Skeletal muscle satellite cell (primary cell): ENCODE results near the gene GPR63.

Experiments used
- H3K27me3 ChIP-seq: 2 replicates; pipeline ENCODE4 v1.7.0; 2013; ENCODE audit warnings: low read length; ENCODE audit not compliant: control insufficient read depth, insufficient read depth
- H3K36me3 ChIP-seq: 2 replicates; pipeline ENCODE4 v1.7.0; 2013; ENCODE audit warnings: mild to moderate bottlenecking, control low read depth, low read length; ENCODE audit not compliant: insufficient read depth
- H3K4me1 ChIP-seq: 2 replicates; pipeline ENCODE4 v1.7.0; 2013; ENCODE audit warnings: low read length; ENCODE audit not compliant: control insufficient read depth, insufficient read depth
- H3K4me2 ChIP-seq: 2 replicates; pipeline ENCODE4 v1.7.0; 2013; ENCODE audit warnings: mild to moderate bottlenecking, low read length
- H3K4me3 ChIP-seq: 2 replicates; pipeline ENCODE4 v1.7.0; 2013; ENCODE audit warnings: low read length
- H3K9ac ChIP-seq: 2 replicates; pipeline ENCODE4 v1.7.0; 2013; ENCODE audit warnings: mild to moderate bottlenecking, low read depth, low read length, moderate library complexity
- H3K9me3 ChIP-seq: replicated peaks from 2 replicates; pipeline ENCODE4 v1.7.0; 2013; ENCODE audit warnings: mild to moderate bottlenecking, control low read depth, low read length

The GPR63 gene

DNA sequence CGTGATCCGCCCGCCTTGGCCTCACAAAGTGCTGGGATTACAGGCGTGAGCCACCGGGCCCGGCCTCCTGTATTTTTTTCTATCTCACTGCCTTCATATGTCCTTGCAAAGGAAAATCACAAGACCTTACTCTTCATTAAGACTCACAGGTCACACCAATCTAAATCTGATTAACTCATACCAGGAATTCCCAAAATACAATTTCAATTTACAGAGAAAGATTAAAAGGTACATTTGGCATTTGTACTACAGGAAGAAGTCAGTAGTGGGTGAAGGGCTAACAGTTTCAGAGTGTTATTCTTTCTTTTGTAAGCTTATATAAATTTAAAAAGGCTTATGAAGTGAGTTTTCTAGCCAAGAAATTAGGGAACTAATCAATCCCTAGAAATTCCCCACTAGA, 87.4 kb downstream of the GPR63 start:
- no peak overlapping the region for H3K4me2 ChIP-seq
- H3K4me1 ChIP-seq: no peaks in the 10 kb centered on the region
- no peak overlapping the region for H3K4me3 ChIP-seq
- no peaks in the 10 kb centered on the region for H3K27me3 ChIP-seq
- no peak overlapping the region for H3K9ac ChIP-seq
- H3K36me3 ChIP-seq: no peaks in the 10 kb centered on the region
- H3K9me3 ChIP-seq: no peaks in the 10 kb centered on the region
